ENCODE data around the gene ZIC1.

ZIC1 gene

GRCh38 chr3:147417551-147418295 is 8.6 kb downstream of the ZIC1 start:
- Mint-ChIP-seq H3K36me3 (peaks cover 10% of the 10 kb centered on the region), H3K9me3 (ENCODE audit: low read depth) (peaks cover 14% of the 10 kb centered on the region), H3K27me3 (peaks cover 62% of the 10 kb centered on the region), H3K4me1 (ENCODE audit: low read depth) (peaks cover 20% of the 10 kb centered on the region), H3K27ac (no peak overlapping the region), H3K4me3 (no peak overlapping the region)

GRCh38 chr3:147418371-147418781 is 9.2 kb downstream of the ZIC1 start:
- H3K27ac Mint-ChIP-seq = no peak overlapping the region
- peaks cover 10% of the 10 kb centered on the region for H3K36me3 Mint-ChIP-seq
- peaks cover 61% of the 10 kb centered on the region for H3K27me3 Mint-ChIP-seq
- H3K4me3 Mint-ChIP-seq = no peak overlapping the region
- peaks cover 16% of the 10 kb centered on the region for H3K4me1 Mint-ChIP-seq (ENCODE audit: low read depth)
- peaks cover 15% of the 10 kb centered on the region for H3K9me3 Mint-ChIP-seq (ENCODE audit: low read depth)

- Mint-ChIP-seq H3K9me3 (ENCODE audit: low read depth) (peaks cover 15% of the 10 kb centered on the region), H3K27ac (no peak overlapping the region), H3K27me3 (peaks cover 61% of the 10 kb centered on the region), H3K36me3 (peaks cover 8% of the 10 kb centered on the region), H3K4me3 (no peak overlapping the region), H3K4me1 (ENCODE audit: low read depth) (peaks cover 12% of the 10 kb centered on the region)
These were observed 9.9 kb downstream of the ZIC1 start for GRCh38 chr3:147418808-147419701.

GRCh38 chr3:147419781-147420224 is 10.6 kb downstream of the ZIC1 start:
- Mint-ChIP-seq H3K36me3 (peaks cover 8% of the 10 kb centered on the region), H3K4me1 (ENCODE audit: low read depth) (peaks cover 7% of the 10 kb centered on the region), H3K4me3 (no peak overlapping the region), H3K27ac (no peak overlapping the region), H3K27me3 (peaks cover 56% of the 10 kb centered on the region), H3K9me3 (ENCODE audit: low read depth) (peaks cover 15% of the 10 kb centered on the region)

GRCh38 chr3:147420353-147421183 is 11.4 kb downstream of the ZIC1 start:
- no peak overlapping the region for H3K4me3 Mint-ChIP-seq
- H3K4me1 Mint-ChIP-seq (ENCODE audit: low read depth) = peaks cover 7% of the 10 kb centered on the region
- H3K27ac Mint-ChIP-seq = no peak overlapping the region
- peaks cover 52% of the 10 kb centered on the region for H3K27me3 Mint-ChIP-seq
- H3K9me3 Mint-ChIP-seq (ENCODE audit: low read depth) = peaks cover 12% of the 10 kb centered on the region
- peaks cover 8% of the 10 kb centered on the region for H3K36me3 Mint-ChIP-seq

- Mint-ChIP-seq H3K36me3 (peaks cover 8% of the 10 kb centered on the region), H3K27ac (no peak overlapping the region), H3K4me1 (ENCODE audit: low read depth) (peaks cover 7% of the 10 kb centered on the region), H3K9me3 (ENCODE audit: low read depth) (peaks cover 12% of the 10 kb centered on the region), H3K4me3 (no peak overlapping the region), H3K27me3 (peaks cover 44% of the 10 kb centered on the region)
These were observed 12.2 kb downstream of the ZIC1 start for GRCh38 chr3:147421184-147421912.

GRCh38 chr3:147422196-147422595 is 13.0 kb downstream of the ZIC1 start:
- Mint-ChIP-seq H3K27me3 (peaks cover 44% of the 10 kb centered on the region), H3K4me1 (ENCODE audit: low read depth) (peaks cover 7% of the 10 kb centered on the region), H3K4me3 (no peak overlapping the region), H3K36me3 (peaks cover 8% of the 10 kb centered on the region), H3K9me3 (ENCODE audit: low read depth) (peaks cover 12% of the 10 kb centered on the region), H3K27ac (no peak overlapping the region)

- Mint-ChIP-seq H3K4me1 (ENCODE audit: low read depth) (peaks cover 7% of the 10 kb centered on the region), H3K36me3 (peaks cover 8% of the 10 kb centered on the region), H3K27me3 (peaks cover 44% of the 10 kb centered on the region), H3K27ac (no peak overlapping the region), H3K9me3 (ENCODE audit: low read depth) (peaks cover 6% of the 10 kb centered on the region), H3K4me3 (no peak overlapping the region)
These were observed 13.7 kb downstream of the ZIC1 start for GRCh38 chr3:147422601-147423536.

- no peak overlapping the region for H3K4me3 Mint-ChIP-seq
- H3K27me3 Mint-ChIP-seq = peaks cover 38% of the 10 kb centered on the region
- peaks cover 8% of the 10 kb centered on the region for H3K36me3 Mint-ChIP-seq
- peaks cover 5% of the 10 kb centered on the region for H3K9me3 Mint-ChIP-seq (ENCODE audit: low read depth)
- H3K4me1 Mint-ChIP-seq (ENCODE audit: low read depth) = peaks cover 6% of the 10 kb centered on the region
- no peak overlapping the region for H3K27ac Mint-ChIP-seq
These were observed 14.3 kb downstream of the ZIC1 start for GRCh38 chr3:147423537-147423797.

GRCh38 chr3:147423798-147424580 is 14.8 kb downstream of the ZIC1 start:
- Mint-ChIP-seq H3K36me3 (peaks cover 8% of the 10 kb centered on the region), H3K27ac (no peak overlapping the region)

GRCh38 chr3:147424581-147425387 is 15.6 kb downstream of the ZIC1 start:
- Mint-ChIP-seq H3K27ac (no peak overlapping the region), H3K27me3 (peaks cover 30% of the 10 kb centered on the region), H3K36me3 (peaks cover 6% of the 10 kb centered on the region), H3K9me3 (ENCODE audit: low read depth) (peaks cover 5% of the 10 kb centered on the region), H3K4me3 (no peak overlapping the region), H3K4me1 (ENCODE audit: low read depth) (peaks cover under 1% of the 10 kb centered on the region)

More at GRCh38 chr3:147423798-147424580, 14.8 kb downstream of the ZIC1 start:
- H3K9me3 Mint-ChIP-seq (ENCODE audit: low read depth) = peaks cover 5% of the 10 kb centered on the region
- no peak overlapping the region for H3K4me3 Mint-ChIP-seq
- H3K4me1 Mint-ChIP-seq (ENCODE audit: low read depth) = peaks cover 2% of the 10 kb centered on the region
- H3K27me3 Mint-ChIP-seq = peaks cover 34% of the 10 kb centered on the region

- Mint-ChIP-seq H3K9me3 (ENCODE audit: low read depth) (peaks cover 5% of the 10 kb centered on the region), H3K4me3 (no peak overlapping the region), H3K36me3 (peaks cover 5% of the 10 kb centered on the region), H3K27me3 (peaks cover 27% of the 10 kb centered on the region), H3K27ac (no peak overlapping the region), H3K4me1 (ENCODE audit: low read depth) (no peaks in the 10 kb centered on the region)
These were observed 16.3 kb downstream of the ZIC1 start for GRCh38 chr3:147425388-147425850.
